IMR-90 (cell line): Measurements from ENCODE around the gene TBX4. TPM values are rescaled to one million over a fixed set of nuclear protein-coding genes. Genes with fewer than 3 reads are reported as not detected.

Source experiments
- ATAC-seq: fragments of 200-7000 bp; cut with Tn5 transposase; 2 replicates; pipeline ENCODE4 v1.9.1; 2020; ENCODE audit warnings: low read depth, mild to moderate bottlenecking, moderate library complexity
- BruUV-seq: library from RNA; stranded (reverse); fragments of 400-500 nt; replicated peaks from 2 replicates; lab custom pipeline; 2021; lab: Mats Ljungman, UMichigan
- CTCF ChIA-PET: fragments of 300-600 bp; formaldehyde crosslinking; extraction: SDS; loops from one replicate; lab custom pipeline; 2021; ENCODE audit warnings: antibody characterized with exemption; lab: Yijun Ruan, JAX
- POLR2A ChIA-PET: fragments of 300-600 bp; sonication (Branson Sonifier 250); formaldehyde crosslinking; loops from one replicate; lab custom pipeline; 2022; ENCODE audit warnings: antibody characterized with exemption; ENCODE audit not compliant: unreplicated experiment; lab: Charles Lee
- DNase-seq: peaks from one replicate; pipeline ENCODE4 v3.0.0; 2013
- H2AFZ ChIP-seq: replicated peaks from 2 replicates; pipeline ENCODE3; 2013; ENCODE audit warnings: low read length, mild to moderate bottlenecking; ENCODE audit not compliant: poor library complexity
- H2AK5ac ChIP-seq: 2 replicates; pipeline ENCODE4 v1.6.1; 2013; ENCODE audit warnings: low read depth, low read length, inconsistent platforms
- H2AK9ac ChIP-seq: replicated peaks from 2 replicates; pipeline ENCODE3; 2013; ENCODE audit warnings: mild to moderate bottlenecking, low read depth, low read length, moderate library complexity; ENCODE audit not compliant: poor library complexity
- H2BK120ac ChIP-seq: 2 replicates; pipeline ENCODE4 v1.6.1; 2013; ENCODE audit warnings: low read depth, low read length, inconsistent platforms
- H2BK15ac ChIP-seq: 3 replicates; pipeline ENCODE4 v1.6.1; 2013; ENCODE audit warnings: low read depth, low read length, inconsistent platforms
- H2BK20ac ChIP-seq: 2 replicates; pipeline ENCODE4 v1.6.1; 2013; ENCODE audit warnings: low read depth, mild to moderate bottlenecking, inconsistent platforms, low read length, moderate library complexity
- H2BK5ac ChIP-seq: 2 replicates; pipeline ENCODE4 v1.6.1; 2013; ENCODE audit warnings: mild to moderate bottlenecking, low read depth, low read length, inconsistent platforms; ENCODE audit not compliant: poor library complexity, severe bottlenecking
- H3K14ac ChIP-seq: replicated peaks from 2 replicates; pipeline ENCODE4 v1.6.1; 2013; ENCODE audit warnings: low read depth, low read length, inconsistent platforms
- H3K18ac ChIP-seq: 2 replicates; pipeline ENCODE4 v1.6.1; 2013; ENCODE audit warnings: low read depth, low read length, control low read depth
- H3K23ac ChIP-seq: 2 replicates; pipeline ENCODE4 v1.6.1; 2013; ENCODE audit warnings: low read depth, low read length, inconsistent platforms
- H3K27ac ChIP-seq: 2 replicates; pipeline ENCODE4 v1.5.1; 2013; ENCODE audit warnings: mild to moderate bottlenecking, control low read depth, low read length; ENCODE audit not compliant: insufficient read depth
- H3K27me3 ChIP-seq: 2 replicates; pipeline ENCODE4 v1.6.1; 2013; ENCODE audit warnings: low read length; ENCODE audit not compliant: control insufficient read depth, insufficient read depth
- H3K36me3 ChIP-seq: 2 replicates; pipeline ENCODE4 v1.6.1; 2013; ENCODE audit warnings: low read length, mixed read lengths; ENCODE audit not compliant: control insufficient read depth, insufficient read depth
- H3K4ac ChIP-seq: 2 replicates; pipeline ENCODE4 v1.6.1; 2013; ENCODE audit warnings: low read depth, low read length, inconsistent platforms
- H3K4me1 ChIP-seq: 2 replicates; pipeline ENCODE4 v1.6.1; 2013; ENCODE audit warnings: low read length, mixed read lengths; ENCODE audit not compliant: control insufficient read depth, insufficient read depth
- H3K4me2 ChIP-seq: 2 replicates; pipeline ENCODE4 v1.6.1; 2013; ENCODE audit warnings: low read depth, mild to moderate bottlenecking, control low read depth, low read length, moderate library complexity
- H3K4me3 ChIP-seq: 2 replicates; pipeline ENCODE4 v1.5.1; 2013; ENCODE audit warnings: low read depth, mild to moderate bottlenecking, control low read depth, low read length, moderate library complexity; ENCODE audit not compliant: insufficient read depth
- H3K56ac ChIP-seq: 2 replicates; pipeline ENCODE4 v1.6.1; 2013; ENCODE audit warnings: low read length, inconsistent platforms; ENCODE audit not compliant: insufficient read depth; ENCODE audit errors: extremely low read depth
- H3K79me1 ChIP-seq, 2 experiments: 2 replicates each; pipeline ENCODE4 v1.6.1; 2013; ENCODE audit warnings: low read length in 2 of 2, inconsistent platforms in 1 of 2, low read depth in 1 of 2
- H3K9ac ChIP-seq: 2 replicates; pipeline ENCODE4 v1.6.1; 2013; ENCODE audit warnings: low read depth, low read length, control low read depth
- H3K9me1 ChIP-seq: 2 replicates; pipeline ENCODE4 v1.6.1; 2013; ENCODE audit warnings: low read length, inconsistent platforms; ENCODE audit not compliant: insufficient read depth
- H3K9me3 ChIP-seq: 2 replicates; pipeline ENCODE4 v1.6.1; 2013; ENCODE audit warnings: low read length; ENCODE audit not compliant: control insufficient read depth, insufficient read depth
- H4K20me1 ChIP-seq: 2 replicates; pipeline ENCODE4 v1.6.1; 2013; ENCODE audit warnings: low read length, inconsistent platforms; ENCODE audit not compliant: insufficient read depth
- H4K5ac ChIP-seq: 2 replicates; pipeline ENCODE4 v1.6.1; 2013; ENCODE audit warnings: mild to moderate bottlenecking, low read depth, low read length, control low read depth
- H4K8ac ChIP-seq, 2 experiments: 2 replicates each; pipeline ENCODE4 v1.6.1; 2013; ENCODE audit warnings: low read depth in 2 of 2, low read length in 2 of 2, control low read depth in 1 of 2, inconsistent platforms in 1 of 2
- H4K91ac ChIP-seq: 2 replicates; pipeline ENCODE4 v1.6.1; 2013; ENCODE audit warnings: low read depth, low read length, inconsistent platforms; ENCODE audit not compliant: insufficient read depth
- BHLHE40 ChIP-seq: fragments of 150-350 bp; IDR thresholded peaks from 2 replicates; pipeline ENCODE4 v1.6.1; 2016; ENCODE audit warnings: mild to moderate bottlenecking, low read depth, low read length
- CEBPB ChIP-seq: IDR thresholded peaks from 2 replicates; pipeline ENCODE4 v1.6.1; 2012; ENCODE audit warnings: low read depth, low read length, improper control_type of control experiment
- CHD1 ChIP-seq: IDR thresholded peaks from 2 replicates; pipeline ENCODE4 v1.6.1; 2012; ENCODE audit warnings: low read depth, low read length, improper control_type of control experiment
- FOS ChIP-seq: fragments of 150-350 bp; IDR thresholded peaks from 2 replicates; pipeline ENCODE4 v1.6.1; 2016; ENCODE audit warnings: low read depth, low read length
- MAFK ChIP-seq: IDR thresholded peaks from 2 replicates; pipeline ENCODE4 v1.6.1; 2012; ENCODE audit warnings: low read depth, low read length, improper control_type of control experiment
- MAZ ChIP-seq: IDR thresholded peaks from 2 replicates; pipeline ENCODE4 v1.6.1; 2012; ENCODE audit warnings: low read depth, mild to moderate bottlenecking, low read length, improper control_type of control experiment, moderate library complexity, borderline replicate concordance
- MXI1 ChIP-seq: IDR thresholded peaks from 2 replicates; pipeline ENCODE4 v1.6.1; 2012; ENCODE audit warnings: low read depth, mild to moderate bottlenecking, low read length, moderate library complexity, borderline replicate concordance
- NFE2L2 ChIP-seq: fragments of 150-350 bp; IDR thresholded peaks from 2 replicates; pipeline ENCODE4 v1.6.1; 2016; ENCODE audit warnings: low read depth, mild to moderate bottlenecking, low read length
- POLR2A ChIP-seq: IDR thresholded peaks from 2 replicates; pipeline ENCODE4 v1.6.1; 2012; ENCODE audit warnings: mild to moderate bottlenecking, low read depth, low read length
- RAD21 ChIP-seq: IDR thresholded peaks from 2 replicates; pipeline ENCODE4 v1.6.1; 2012; ENCODE audit warnings: low read length, improper control_type of control experiment
- RCOR1 ChIP-seq: IDR thresholded peaks from 2 replicates; pipeline ENCODE4 v1.6.1; 2012; ENCODE audit warnings: mild to moderate bottlenecking, low read length, improper control_type of control experiment; ENCODE audit not compliant: insufficient replicate concordance
- RFX5 ChIP-seq: IDR thresholded peaks from 2 replicates; pipeline ENCODE4 v1.8.0; 2012; ENCODE audit warnings: low read depth, mild to moderate bottlenecking, low read length, moderate library complexity
- SMC3 ChIP-seq: fragments of 150-350 bp; IDR thresholded peaks from 2 replicates; pipeline ENCODE4 v1.6.1; 2016; ENCODE audit warnings: low read depth, mild to moderate bottlenecking, antibody characterized with exemption, low read length, moderate library complexity
- WGBS, 2 experiments: methylation state at CpG; one replicate each; pipeline versions ENCODE4 v1.1.5 to v1.1.7; 2013; ENCODE audit warnings: missing lambda C conversion rate in 2 of 2; ENCODE audit not compliant: insufficient read length in 1 of 2; ENCODE audit errors: extremely low coverage in 2 of 2; 5-methylcytosine and 5-hydroxymethylcytosine counted together
- dilution Hi-C: fragments of 300-500 bp; cut with HindIII; formaldehyde crosslinking; loops from one replicate; pipeline ENCODE4 v1.14.3; 2018; ENCODE audit warnings: low sequenced_read_pairs; ENCODE audit not compliant: unreplicated experiment
- in situ Hi-C: fragments of 300-500 bp; cut with MboI; formaldehyde crosslinking; loops from 3 replicates; pipeline ENCODE4 v1.14.3; 2019; ENCODE audit warnings: low sequenced_read_pairs, inconsistent platforms, mixed read lengths
- intact Hi-C: fragments of 100-400 bp; cut with micrococcal nuclease; formaldehyde crosslinking; loops from 2 replicates; pipeline ENCODE4 v1.10.0; 2022
- polyA plus RNA-seq, 3 experiments: library from polyadenylated mRNA; depleted of rRNA; stranded (reverse); fragments of >200 nt; gene quantifications; 2 replicates each; pipeline ENCODE4 v1.2.3, GENCODE V29; 2012; ENCODE audit warnings: low replicate concordance in 1 of 3
- total RNA-seq: library from RNA; depleted of rRNA; stranded (reverse); fragments of >200 nt; gene quantifications from 2 replicates; pipeline ENCODE4 v1.2.3, GENCODE V29; 2012
- TF ChIP-seq, protein P1 (sequence below): fragments of 150-350 bp; IDR thresholded peaks from 2 replicates; pipeline ENCODE4 v1.6.1; 2016; ENCODE audit warnings: low read depth, mild to moderate bottlenecking, low read length, moderate library complexity, borderline replicate concordance
- TF ChIP-seq, protein P2 (sequence below): conservative IDR thresholded peaks from 2 replicates; pipeline ENCODE4 v1.5.1; 2012; ENCODE audit warnings: mild to moderate bottlenecking, low read depth, low read length, improper control_type of control experiment
- TF ChIP-seq, protein P3 (sequence below): fragments of 150-350 bp; IDR thresholded peaks from 2 replicates; pipeline ENCODE4 v1.6.1; 2017; ENCODE audit warnings: mild to moderate bottlenecking, antibody characterized with exemption, low read length, low read depth

Gene TBX4
- total and polyA plus RNA-seq, 2 of the 4 experiments (the other 2 are of a cell fraction): 0.05 TPM; not detected in 1

DNA sequence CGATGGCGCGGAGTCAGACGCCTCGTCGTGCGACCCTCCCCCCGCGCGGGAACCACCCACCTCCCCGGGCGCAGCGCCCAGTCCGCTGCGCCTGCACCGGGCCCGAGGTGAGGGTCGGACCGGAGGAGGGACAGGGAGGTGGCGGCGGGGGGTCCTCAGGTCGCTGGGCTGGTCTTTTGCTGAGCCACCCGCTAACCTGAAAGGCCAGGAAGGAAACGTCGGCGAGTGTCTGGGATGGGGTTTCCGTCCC, 47.6 kb upstream of the TBX4 start:
- BruUV-seq: no TSS peak
- H3K9ac ChIP-seq: peak overlapping the region; percentile 100
- H2AK5ac ChIP-seq: 0 out of 2 replicates have a peak overlapping the region, but pooled peaks have one; percentile 13
- peaks cover 64% of the 10 kb centered on the region for H4K20me1 ChIP-seq
- peak overlapping the region; percentile 93 for H2AK9ac ChIP-seq
- no peak overlapping the region for H2BK20ac ChIP-seq
- peak overlapping the region; percentile 85 for H4K91ac ChIP-seq
- H2BK15ac ChIP-seq: no peak overlapping the region
- no peak for ATAC-seq
- 1% methylated on average over 16 of the region's 27 CpGs; no CpG with 5 or more reads in 1 of the 2 experiments for WGBS, 2 experiments
- peaks cover 80% of the 10 kb centered on the region for H3K36me3 ChIP-seq
- H3K9me1 ChIP-seq: no peaks in the 10 kb centered on the region
- peak overlapping the region; percentile 54 for H2AFZ ChIP-seq
- H2BK120ac ChIP-seq: peak overlapping the region; percentile 69
- intact Hi-C loops (no loop called here), in situ Hi-C loops (no loop called here), dilution Hi-C loops (no loop called here)
- H3K9me3 ChIP-seq: no peaks in the 10 kb centered on the region
- H3K4me3 ChIP-seq: peak overlapping the region; percentile 98
- TF ChIP-seq CEBPB: no peak
- TF ChIP-seq, protein P1, sequence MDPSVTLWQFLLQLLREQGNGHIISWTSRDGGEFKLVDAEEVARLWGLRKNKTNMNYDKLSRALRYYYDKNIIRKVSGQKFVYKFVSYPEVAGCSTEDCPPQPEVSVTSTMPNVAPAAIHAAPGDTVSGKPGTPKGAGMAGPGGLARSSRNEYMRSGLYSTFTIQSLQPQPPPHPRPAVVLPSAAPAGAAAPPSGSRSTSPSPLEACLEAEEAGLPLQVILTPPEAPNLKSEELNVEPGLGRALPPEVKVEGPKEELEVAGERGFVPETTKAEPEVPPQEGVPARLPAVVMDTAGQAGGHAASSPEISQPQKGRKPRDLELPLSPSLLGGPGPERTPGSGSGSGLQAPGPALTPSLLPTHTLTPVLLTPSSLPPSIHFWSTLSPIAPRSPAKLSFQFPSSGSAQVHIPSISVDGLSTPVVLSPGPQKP: no peak
- TF ChIP-seq FOS: no peak
- TF ChIP-seq POLR2A: no peak
- TF ChIP-seq MAZ: no peak
- no peak for TF ChIP-seq BHLHE40
- no peak for TF ChIP-seq RAD21
- no peak for TF ChIP-seq MAFK
- TF ChIP-seq, protein P2, sequence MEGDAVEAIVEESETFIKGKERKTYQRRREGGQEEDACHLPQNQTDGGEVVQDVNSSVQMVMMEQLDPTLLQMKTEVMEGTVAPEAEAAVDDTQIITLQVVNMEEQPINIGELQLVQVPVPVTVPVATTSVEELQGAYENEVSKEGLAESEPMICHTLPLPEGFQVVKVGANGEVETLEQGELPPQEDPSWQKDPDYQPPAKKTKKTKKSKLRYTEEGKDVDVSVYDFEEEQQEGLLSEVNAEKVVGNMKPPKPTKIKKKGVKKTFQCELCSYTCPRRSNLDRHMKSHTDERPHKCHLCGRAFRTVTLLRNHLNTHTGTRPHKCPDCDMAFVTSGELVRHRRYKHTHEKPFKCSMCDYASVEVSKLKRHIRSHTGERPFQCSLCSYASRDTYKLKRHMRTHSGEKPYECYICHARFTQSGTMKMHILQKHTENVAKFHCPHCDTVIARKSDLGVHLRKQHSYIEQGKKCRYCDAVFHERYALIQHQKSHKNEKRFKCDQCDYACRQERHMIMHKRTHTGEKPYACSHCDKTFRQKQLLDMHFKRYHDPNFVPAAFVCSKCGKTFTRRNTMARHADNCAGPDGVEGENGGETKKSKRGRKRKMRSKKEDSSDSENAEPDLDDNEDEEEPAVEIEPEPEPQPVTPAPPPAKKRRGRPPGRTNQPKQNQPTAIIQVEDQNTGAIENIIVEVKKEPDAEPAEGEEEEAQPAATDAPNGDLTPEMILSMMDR: no peak
- TF ChIP-seq MXI1: no peak
- no peak for TF ChIP-seq CHD1
- TF ChIP-seq SMC3: no peak
- TF ChIP-seq RFX5: no peak
- no peak for TF ChIP-seq NFE2L2
- TF ChIP-seq, protein P3, sequence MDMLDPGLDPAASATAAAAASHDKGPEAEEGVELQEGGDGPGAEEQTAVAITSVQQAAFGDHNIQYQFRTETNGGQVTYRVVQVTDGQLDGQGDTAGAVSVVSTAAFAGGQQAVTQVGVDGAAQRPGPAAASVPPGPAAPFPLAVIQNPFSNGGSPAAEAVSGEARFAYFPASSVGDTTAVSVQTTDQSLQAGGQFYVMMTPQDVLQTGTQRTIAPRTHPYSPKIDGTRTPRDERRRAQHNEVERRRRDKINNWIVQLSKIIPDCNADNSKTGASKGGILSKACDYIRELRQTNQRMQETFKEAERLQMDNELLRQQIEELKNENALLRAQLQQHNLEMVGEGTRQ: no peak
- no peak for TF ChIP-seq RCOR1
- H3K56ac ChIP-seq: peak overlapping the region; percentile 87
- peak overlapping the region; percentile 83 for H3K4me2 ChIP-seq
- peak overlapping the region; percentile 98 for H3K14ac ChIP-seq
- peaks cover 29% of the 10 kb centered on the region for H3K4me1 ChIP-seq
- peak overlapping the region; percentile 100 for H3K27ac ChIP-seq
- H2BK5ac ChIP-seq: peak overlapping the region; percentile 91
- no peak overlapping the region; the same call in 1 of the 2 replicates for H4K5ac ChIP-seq
- peak overlapping the region; percentile 91 for H3K4ac ChIP-seq
- H3K23ac ChIP-seq: peak overlapping the region; percentile 94
- H3K27me3 ChIP-seq: no peaks in the 10 kb centered on the region
- peak; percentile 36 for DNase-seq
- peak overlapping the region; percentile 59 to 89; a peak in 2 of 4 replicates for H4K8ac ChIP-seq
- POLR2A ChIA-PET: interaction anchor here (0.5 kb wide), 1 partner anchor 202 kb away, joined by 7 read pairs; no protein-coding TSS in a partner anchor
- CTCF ChIA-PET: no interaction called here
- H3K79me1 ChIP-seq: no peaks in the 10 kb centered on the region
- H3K18ac ChIP-seq: peak overlapping the region; percentile 81; the same call in 1 of the 2 replicates
